ENCODE measurements around the gene ARID3B.
A peak's percentile ranks its signal among the peaks of the same experiment; 100 is the strongest.
"Not testable (repeated sequence)": the region's sequence is repeated elsewhere in the genome, so short reads cannot be mapped to it uniquely, and the experiment has no call there.

Gene ARID3B

DNA sequence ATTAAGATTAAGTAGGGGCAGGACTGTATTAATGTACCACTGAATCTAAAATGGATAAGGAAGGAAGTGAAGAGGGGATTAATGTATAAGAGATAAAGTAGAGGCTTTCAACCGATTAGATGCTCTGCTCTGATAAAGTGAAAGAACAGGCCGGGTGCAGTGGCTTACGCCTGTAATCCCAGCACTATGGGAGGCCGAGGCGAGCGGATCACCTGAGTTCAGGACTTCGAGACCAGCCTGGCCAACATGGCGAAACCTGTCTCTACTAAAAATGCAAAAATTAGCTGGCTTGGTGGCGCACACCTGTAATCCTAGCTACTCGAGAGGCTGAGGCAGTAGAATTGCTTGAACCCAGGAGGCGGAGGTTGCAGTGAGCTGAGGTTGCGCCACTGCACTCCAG is 1.5 kb upstream of the ARID3B start:
- DNase-seq = not testable (repeated sequence)

DNA sequence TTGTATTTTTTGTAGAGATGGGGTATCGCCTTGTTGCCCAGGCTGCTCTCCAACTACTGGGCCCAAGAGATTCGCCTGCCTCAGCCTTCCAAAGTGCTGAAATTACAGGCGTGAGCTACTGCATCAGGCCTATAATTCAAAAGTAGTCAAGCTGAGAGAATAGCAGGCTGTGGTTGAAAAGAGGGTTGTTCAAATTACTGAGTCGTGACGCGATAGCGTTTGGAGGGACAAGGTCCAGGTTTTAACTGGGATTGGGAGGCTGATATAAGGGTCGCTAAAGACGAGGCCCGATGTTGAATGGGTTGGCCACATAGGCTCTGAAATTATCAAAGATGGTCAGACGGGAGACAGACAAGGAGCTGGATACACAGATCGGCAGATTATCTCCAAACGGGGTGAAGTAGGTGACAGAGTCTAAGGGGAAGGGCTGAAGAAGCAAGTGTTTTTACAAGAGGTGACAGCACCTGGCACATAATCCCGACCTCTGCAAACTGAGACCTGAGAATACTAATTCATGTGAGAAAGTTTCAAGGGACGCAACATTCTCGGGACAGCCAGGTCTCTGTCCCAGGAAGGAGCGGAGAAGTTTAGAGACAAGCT is 759 bp upstream of the ARID3B start:
- DNase-seq = peak in 1 of 2 experiments; percentile 56

DNA sequence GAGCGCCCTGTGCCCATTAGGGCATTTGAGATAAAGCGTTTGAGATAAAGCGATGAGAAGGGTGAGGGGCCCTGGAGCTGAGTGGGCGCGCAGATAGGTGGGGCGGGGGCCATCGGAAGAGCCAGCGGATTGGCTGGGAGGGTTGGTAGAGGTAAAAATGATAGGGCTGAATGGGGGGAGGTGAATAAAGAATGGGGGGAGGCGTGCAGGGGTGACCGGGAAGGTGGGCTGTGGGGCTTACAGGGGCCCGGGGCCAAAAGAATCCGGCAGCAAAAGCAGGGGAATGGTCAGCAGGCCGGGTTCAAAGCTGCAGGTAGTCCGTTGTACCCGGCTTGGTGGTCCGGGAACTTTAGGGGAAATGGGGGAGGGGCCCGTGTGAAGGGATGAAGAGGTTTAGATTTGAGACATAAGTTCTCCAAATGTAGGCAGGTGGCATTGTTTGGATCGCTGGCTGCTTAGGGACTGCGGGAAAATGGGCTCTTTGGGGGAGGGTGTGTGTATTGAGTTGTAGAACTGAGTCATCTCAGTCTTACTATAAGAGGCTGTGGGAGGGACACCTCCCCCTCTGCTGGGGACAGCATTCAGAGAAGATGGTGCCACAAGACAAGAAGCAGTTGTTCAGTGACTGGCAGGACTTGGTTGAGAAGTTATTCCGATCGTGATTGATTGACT is 610 bp downstream of the ARID3B start:
- DNase-seq = peak; percentile 53

DNA sequence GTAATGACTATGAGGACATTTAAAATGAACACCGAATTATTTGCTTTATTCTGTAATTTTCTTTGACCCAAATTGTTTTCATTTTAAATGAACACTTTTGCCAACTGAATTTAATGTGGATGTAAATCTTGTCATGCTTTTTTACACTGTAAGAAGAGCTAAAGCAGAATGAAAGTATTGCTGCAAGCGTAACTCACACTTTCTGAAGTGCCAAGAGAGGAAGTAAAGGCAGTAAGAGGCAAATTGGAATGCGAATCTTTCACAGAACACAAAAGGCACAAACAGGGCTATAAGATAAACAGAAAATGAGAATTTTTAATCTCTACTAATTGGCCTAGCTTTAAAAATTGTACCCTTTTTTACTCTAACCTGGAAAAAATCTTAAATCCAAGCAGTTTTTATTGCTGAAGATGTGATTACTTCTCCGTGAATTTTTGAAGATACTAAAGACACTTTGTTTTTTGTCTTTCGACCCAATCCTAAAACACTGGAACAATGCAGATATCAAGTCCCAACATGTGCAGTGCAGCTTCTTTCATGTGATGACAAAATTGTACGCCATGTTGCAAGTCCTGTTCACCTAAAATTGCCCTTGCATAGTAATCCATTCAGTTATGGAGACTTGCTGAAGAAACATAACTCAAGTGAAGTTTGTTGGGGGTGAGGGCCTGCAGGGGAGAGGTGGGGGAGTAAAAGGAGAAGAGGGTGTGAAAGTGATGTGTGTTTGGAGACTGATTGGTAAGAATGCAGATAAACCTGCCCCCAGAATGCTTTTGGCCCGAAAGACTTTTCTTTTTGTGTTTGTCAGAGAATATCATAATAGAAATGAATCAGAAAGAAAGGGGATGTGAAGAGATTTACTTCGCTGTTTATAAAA is 1.4 kb downstream of the ARID3B start:
- peak in 1 of 2 experiments; percentile 31 for DNase-seq

DNA sequence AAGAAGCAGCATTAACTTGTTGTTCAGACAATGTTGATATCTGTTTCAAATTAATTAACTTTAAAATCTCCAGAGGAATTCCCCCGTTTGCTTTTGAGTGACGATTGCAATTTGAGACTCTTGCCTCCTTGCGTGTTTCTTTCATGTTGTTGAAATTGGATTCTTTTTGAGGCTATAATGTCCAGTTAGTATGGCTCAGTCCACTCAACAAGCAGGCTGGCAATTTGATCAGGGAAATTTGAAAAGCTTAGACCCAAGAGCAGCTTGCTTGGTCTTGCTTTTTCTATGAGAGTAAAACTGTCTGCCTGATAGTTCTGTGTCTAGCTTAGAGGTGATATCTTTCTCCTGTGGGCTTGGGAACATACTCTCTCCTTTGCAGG is 2.0 kb downstream of the ARID3B start:
- no peak for DNase-seq

DNA sequence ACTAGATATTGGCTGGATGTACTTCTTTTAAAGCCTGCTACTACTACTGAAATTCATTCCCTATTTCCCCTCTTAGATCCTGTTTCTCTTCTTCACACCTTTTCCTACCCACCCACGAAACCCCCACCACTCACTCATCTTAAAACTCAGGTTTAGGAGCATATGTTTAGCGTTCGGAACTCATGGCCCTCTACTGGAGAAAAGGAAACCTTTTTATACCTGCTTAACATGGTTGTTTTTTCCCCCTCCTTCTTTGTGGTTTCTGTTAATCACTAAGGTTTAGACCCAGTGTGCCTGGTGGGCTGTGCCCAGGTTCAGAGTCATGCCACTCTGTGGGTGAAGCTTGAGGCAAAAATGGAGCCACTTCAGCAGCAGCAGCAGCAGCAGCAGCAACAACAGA is 2.6 kb downstream of the ARID3B start:
- peak in 1 of 2 experiments; percentile 15 for DNase-seq

DNA sequence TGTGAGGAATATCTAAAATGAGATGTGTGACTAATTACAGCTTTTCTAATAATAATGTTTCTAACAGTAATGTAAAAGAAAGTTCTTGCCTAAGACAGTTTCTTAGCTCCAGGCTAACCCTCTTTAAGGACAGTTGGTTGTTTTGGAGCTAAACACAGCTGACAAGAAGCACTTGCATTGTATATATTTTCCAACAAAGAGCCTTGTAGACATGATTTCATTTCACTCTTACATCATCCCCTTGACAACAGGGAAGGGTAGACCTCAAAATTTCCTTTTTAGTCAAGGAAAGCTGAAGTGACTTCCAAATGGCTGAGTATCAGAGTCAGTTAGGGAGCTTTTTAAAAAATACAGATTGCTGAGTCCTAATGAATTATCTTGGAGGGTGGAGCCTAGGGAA is 4.1 kb downstream of the ARID3B start:
- no peak for DNase-seq

DNA sequence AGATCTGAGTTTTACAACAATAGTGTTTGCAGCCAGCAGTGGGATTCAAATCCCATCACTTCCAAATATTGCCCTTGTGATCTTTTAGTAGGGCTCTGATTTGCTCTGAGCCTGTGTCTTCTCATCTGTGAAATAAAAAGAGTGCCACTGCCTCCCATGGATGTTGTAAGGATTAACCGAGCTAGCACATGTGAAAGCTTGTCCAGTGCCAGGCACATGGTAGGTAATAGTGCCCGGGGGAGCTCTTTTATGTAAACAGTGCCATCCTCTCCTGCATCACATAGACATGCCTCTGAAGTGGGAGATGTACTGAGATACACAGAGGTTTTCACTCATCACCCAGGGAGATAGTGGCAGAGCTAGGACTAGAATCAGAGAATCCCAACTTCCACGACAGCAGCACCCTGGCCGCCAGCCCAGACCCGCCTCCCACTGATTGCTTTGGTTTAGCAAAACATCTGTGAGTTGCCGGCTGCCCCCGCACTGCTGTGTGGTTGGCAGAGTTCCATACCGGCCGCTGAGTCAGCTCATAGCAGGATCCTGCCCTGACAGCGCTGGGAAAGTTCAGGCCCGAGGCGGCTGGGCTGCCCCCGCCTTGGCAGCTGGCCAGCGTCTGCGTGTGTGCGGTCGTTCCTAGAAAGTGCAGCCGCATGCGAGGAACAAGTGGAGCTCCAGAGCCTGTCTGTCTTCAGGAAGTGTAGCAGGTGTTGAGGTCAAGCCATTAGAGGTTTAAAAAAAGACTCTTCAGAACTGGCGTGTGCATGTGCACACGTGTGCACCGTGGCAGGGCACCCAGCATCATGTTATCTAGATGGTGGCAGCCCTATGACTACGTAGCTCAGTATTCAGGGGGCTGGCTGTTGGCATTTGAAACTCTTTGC is 5.0 kb downstream of the ARID3B start:
- peak; percentile 91 to 95 for DNase-seq

DNA sequence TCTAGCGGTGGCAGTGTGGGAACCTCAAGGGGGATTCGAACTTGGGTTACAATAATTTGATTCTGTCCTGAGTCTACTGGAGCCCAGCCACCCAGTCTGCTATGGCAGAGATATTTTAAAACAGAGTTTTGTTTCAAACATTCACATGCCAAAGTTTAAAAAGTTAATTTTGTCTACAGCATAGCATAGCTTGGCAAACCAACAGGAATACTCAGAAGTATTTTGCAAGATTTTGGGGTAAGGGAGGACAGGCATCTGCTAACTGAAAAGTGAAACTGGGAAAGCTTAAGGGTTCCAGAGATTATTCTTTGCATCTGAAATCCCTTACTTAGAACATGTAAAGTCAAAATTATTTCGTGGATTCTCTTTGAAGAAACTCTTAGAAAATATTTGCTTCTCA is 6.6 kb downstream of the ARID3B start:
- DNase-seq = no peak

DNA sequence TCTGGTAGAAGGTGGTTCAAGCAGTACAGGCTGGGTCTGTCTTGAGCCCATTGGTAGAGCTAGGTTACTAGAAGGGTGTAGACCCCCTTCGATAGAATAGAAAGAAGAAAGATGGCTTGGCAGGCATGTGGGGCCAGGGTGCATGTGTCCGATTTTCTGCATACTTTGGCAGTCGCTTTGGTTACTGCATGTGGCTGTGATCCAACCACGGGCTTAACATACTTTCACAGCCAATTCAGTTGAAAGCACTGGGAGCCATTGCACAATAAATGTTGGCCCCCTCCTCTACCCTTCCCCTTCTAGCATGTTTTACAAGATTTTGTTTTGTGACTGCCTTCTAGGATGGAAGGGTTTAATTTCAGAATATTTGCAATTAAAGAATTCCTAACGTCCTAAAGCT is 7.2 kb downstream of the ARID3B start:
- DNase-seq = no peak

DNA sequence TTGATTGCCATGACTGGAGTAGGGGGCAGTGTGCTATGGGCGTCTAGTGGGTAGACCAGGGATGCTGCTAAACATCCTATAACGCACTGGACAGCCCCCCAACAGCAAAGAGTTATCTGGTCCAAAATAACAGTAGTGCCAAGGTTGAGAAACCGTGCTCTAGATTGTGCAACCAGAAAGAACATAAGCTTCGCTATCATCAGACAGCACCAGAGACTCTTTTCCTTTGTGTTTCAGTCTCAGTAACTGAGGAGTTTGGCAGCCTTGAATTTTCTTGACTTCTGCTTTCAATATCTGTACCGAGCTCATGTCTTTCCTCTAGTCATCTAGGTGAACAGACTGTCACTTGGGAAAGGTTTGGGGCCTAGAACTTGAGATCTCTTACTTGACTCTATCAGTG is 8.8 kb downstream of the ARID3B start:
- no peak for DNase-seq

DNA sequence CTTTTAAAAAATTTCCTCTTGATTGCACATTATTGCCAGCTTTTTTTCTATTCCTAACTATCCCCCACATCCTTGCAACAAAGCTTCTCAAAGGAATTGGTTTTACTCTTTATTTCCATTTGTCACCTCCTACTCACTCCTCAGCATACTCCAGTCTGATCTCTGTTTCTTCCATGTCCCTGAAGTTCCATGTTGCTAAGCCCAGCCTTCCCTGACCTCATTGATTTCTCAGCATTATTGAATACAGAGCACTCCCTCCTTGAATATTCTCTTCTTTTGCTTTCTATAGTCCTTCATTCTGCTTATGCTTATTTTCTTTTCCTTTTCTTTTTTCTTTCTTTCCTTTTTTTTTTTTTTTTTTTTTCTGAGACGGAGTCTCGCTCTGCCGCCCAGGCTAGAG is 10.7 kb downstream of the ARID3B start:
- DNase-seq = no peak

DNA sequence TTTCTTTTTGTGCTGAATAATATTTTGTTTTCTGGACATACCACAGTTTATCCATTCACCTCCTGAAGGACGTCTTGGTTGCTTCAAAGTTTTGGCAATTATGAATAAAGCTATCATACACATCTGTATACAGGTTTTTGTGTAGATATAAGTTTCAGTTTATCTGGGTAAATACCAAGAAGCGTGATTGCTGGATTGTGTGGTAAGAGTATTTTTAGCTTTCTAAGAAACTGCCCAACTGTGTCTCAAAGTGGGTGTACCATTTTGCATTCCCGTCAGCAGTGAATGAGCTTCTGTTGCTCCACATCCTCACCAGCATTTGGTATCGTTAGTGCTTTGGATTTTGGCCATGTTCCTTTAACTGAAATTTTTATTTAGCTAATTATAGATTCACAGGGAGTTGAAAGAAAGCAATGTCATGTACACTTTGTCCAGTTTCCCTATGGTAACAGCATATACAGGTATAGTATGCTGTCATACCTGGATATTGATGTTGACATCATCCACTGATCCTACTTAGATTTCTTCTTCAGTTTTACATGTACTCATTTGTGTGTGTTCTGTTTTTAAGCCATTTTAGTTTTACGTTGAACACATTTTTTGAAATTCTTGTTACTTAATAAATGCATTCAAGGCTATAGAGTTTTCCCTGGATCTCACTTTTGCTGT is 11.9 kb downstream of the ARID3B start:
- DNase-seq = no peak

DNA sequence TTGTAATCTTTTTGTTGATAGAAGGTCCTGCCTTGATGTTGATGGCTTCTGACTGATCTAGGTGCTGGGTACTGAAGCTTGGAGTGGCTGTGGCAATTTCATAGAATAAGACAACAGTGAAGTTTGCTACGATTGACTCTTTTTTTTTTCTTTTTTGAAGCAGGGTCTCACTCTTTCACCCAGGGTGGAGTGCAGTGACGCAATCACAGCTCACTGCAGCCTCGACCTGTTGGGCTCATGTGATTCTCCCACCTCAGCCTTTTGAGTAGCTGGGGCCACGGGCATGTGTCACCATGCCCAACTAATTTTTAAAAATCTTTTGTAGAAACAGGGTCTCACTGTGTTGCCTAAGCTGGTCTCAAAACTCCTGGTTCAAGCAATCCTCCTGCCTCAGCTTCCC is 14.2 kb downstream of the ARID3B start:
- DNase-seq = no peak

DNA sequence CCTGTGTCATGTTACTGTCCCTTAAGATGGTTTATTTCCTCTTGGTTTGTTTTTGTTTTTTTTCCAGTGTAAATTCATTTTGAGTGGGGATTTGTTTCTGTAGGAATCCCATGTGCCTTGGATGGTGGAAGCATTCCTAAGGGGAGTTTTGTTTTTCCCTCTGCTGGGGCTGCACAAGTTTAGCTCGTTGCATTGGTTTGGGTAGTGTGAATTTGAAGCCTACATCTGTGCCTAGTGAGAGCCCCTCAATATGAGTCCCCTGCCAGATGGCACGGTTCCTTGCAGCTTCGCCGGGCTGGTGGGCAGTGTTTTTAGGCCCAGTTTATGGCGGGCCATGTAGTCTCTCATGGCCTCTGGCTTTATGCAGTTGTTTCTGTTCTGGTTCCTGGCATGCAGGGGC is 17.7 kb downstream of the ARID3B start:
- no peak for DNase-seq

DNA sequence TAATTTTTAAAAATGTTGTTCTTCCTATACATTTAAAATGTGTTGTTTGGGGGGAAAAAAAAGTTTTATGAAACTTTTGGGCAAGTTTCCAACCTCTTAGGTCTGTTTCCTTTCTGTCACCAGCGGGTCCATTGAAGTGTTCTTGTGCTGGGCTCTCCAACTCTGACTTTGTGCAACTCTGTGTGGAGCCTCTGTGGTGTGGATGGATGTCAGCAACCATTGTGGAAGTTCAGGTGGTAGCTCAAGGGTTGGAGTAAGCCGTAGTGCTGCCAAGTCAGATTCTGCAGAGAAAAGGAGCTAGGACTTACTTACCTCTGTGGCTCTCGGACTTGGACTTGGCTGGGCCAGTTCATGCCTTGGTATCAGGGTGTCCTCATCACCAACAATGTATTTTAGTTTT is 22.4 kb downstream of the ARID3B start:
- DNase-seq = no peak

DNA sequence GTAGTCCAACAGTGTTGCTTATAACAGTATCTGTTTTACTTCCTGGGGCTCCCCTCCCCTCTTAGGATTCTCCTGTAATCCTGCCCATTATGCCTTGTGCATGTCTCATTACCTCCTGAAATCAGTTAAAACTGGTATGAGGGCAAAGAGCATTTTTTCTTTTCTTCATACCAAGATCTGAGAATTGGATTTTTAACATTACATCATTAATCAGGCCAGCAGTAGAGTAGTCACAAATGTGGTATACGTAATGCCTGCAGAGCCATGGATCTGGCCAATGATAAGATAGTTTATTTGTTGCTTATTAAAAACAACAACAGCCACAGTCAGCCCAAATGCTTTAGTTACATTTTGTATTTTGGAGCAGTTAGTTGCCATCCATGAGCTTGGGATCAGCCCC is 23.2 kb downstream of the ARID3B start:
- DNase-seq = no peak

DNA sequence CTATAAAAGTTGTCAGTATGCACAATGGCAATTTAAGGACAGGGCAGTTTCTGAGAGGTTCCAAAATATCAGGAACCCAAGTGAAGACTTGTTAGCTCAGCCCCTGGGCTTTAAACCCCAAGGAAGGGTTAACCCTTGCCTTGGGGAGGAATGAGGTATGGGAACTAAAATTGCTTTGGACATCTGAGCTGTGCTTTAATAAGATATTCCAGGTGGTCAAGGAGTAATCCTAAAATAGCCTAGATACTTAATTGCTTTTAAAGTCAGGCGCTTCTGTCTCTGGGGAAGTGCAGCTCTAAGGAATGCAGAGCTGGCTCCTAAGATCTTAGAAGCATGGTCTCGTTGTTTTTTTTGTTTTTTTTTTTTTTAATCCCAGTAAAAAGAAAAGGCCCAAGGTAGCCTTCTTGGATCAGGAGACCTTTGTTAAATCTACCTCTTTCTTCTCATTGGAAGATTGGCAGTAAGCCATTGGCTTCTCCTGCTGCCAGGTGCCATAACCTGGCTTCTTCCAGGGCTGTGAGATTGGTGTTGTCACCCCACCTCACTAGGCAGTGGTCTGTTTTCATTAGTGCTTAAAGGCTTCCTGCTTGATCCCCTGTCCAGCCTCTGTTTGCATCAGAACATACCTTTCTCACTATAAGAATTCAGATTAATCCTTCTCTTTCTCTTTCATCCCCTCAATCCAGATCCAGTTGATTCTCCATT is 24.5 kb downstream of the ARID3B start:
- DNase-seq = no peak

DNA sequence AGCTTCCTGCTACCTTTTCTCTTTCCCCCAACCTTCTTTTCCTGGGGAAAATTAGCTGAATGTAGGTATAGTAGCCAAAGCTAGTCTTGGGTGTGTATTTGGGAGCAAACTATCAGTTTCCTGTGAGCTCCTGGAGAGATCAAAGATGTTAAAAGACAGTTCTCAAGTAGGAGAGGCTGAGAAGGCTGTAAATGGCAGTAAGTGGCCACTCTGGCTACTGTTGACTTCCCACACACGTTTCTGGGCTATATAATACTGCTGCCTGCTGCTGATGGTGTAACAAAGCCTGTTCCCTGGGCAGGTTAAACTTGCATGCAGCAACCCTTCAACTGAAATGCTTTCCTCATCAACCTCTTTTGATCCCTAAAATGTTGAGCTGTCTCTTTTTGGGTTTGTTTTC is 27.6 kb downstream of the ARID3B start:
- no peak for DNase-seq

DNA sequence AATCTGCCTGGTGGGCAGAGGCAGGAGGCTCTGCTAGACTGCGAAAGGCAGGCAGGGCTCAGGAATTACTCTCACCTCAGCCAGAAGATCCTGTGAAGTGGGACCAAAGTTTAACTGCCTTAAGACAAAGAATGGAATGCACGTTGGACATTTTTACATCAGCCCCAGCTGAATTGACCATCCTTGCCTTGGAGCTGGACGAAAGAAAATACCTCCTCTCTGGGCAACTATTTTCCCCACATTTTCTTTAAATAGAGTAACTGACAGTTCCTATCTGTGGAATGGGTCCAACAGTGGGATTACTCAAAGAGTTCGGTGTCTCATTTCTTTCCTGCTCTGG is 28.7 kb downstream of the ARID3B start:
- no peak for DNase-seq

DNA sequence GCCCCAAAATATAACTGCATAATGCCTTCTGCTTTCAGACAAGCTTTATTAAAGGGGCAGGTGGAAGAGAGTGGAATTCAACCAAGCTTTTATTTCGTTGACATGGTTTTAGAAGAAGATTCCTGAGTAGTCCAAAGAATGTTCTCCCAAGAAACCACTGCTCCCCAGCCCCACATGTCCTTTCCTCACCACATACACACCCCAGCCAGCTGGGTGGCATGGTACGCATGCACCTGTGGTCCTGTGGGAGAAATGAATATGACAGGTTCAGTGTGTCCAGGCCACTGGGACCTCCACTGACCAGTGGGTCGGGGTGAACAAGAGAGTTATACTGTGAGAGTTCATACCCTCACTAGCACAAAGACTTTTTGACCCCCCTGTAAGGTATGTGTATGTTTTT is 30.2 kb downstream of the ARID3B start:
- no peak for DNase-seq

DNA sequence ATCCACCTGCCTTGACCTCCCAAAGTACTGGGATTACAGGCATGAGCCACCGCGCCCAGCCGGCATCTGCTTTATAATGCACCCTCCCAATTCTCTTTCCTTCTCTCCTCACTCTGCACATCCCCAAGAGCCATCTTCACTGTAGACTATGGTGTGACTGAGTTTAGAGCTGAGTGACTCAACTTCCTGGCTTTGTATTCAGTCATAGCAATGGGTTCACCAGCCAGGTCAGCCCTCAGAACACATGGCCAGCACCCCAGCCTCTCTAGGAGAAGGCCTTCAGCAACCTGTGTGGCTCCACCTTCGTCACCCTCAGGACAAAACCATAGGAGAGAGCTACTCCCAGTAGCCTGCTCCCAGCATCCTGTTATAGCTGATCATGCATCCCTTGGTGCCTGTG is 33.0 kb downstream of the ARID3B start:
- no peak for DNase-seq
